ENCODE results near the gene DAPK2.
A peak's percentile ranks its signal among the peaks of the same experiment; 100 is the strongest.

The DAPK2 gene

GRCh38 chr15:64034519-64034918 lies 11.8 kb downstream of the DAPK2 start:
- H3K27ac ChIP-seq: no peak overlapping the region
- H3K36me3 ChIP-seq: peaks cover 96% of the 10 kb centered on the region
- no peak for TF ChIP-seq CTCF (IDR thresholded peaks at IDR 0.05)
- H3K4me3 ChIP-seq (ENCODE audit: low read depth in 1 of 2, low read length in 1 of 2): no peak overlapping the region
- H3K9me3 ChIP-seq: no peaks in the 10 kb centered on the region
- H3K4me1 ChIP-seq (ENCODE audit: control insufficient read depth in 1 of 2, insufficient read depth in 1 of 2, low read depth in 1 of 2, low read length in 1 of 2): peaks cover 4 to 16% of the 10 kb centered on the region in 2 experiments
- H3K27me3 ChIP-seq: no peaks in the 10 kb centered on the region

DNA sequence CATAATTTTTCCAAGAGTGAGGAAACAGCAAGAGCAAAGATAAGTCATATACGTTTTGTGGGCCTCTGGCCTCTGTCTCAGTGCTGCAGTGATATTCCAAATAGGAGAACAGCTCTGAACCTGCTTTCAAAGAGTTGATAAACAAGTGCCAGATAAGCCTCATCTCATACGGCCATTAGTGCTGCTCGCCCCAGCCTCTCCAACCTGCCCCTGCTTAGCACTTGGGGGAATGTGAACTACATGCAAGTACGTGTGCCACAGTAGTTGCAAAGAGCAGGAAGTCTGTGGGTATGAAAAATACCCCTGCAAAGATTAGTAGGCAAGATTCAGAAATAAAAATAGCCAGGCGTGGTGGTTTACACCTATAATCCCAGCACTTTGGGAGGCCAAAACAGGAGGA lies 14.0 kb downstream of the DAPK2 start:
- TF ChIP-seq CTCF (IDR thresholded peaks at IDR 0.05): no peak
- no peak overlapping the region for H3K4me3 ChIP-seq (ENCODE audit: low read depth in 1 of 2, low read length in 1 of 2)
- no peaks in the 10 kb centered on the region for H3K27me3 ChIP-seq
- H3K9me3 ChIP-seq: no peaks in the 10 kb centered on the region
- no peaks in the 10 kb centered on the region for H3K4me1 ChIP-seq (ENCODE audit: control insufficient read depth in 1 of 2, insufficient read depth in 1 of 2, low read depth in 1 of 2, low read length in 1 of 2)
- H3K27ac ChIP-seq: no peak overlapping the region
- peaks cover 80% of the 10 kb centered on the region for H3K36me3 ChIP-seq

- no peak for TF ChIP-seq CTCF (IDR thresholded peaks at IDR 0.05)
- H3K4me3 ChIP-seq (ENCODE audit: low read depth in 1 of 2, low read length in 1 of 2): no peak overlapping the region
- no peaks in the 10 kb centered on the region for H3K27me3 ChIP-seq
- H3K4me1 ChIP-seq (ENCODE audit: control insufficient read depth in 1 of 2, insufficient read depth in 1 of 2, low read depth in 1 of 2, low read length in 1 of 2): peaks cover 9 to 17% of the 10 kb centered on the region in 2 experiments
- no peaks in the 10 kb centered on the region for H3K9me3 ChIP-seq
- peaks cover 59% of the 10 kb centered on the region for H3K36me3 ChIP-seq
- H3K27ac ChIP-seq: no peak overlapping the region
Observed at GRCh38 chr15:64030123-64030522, 16.2 kb downstream of the DAPK2 start.

DNA sequence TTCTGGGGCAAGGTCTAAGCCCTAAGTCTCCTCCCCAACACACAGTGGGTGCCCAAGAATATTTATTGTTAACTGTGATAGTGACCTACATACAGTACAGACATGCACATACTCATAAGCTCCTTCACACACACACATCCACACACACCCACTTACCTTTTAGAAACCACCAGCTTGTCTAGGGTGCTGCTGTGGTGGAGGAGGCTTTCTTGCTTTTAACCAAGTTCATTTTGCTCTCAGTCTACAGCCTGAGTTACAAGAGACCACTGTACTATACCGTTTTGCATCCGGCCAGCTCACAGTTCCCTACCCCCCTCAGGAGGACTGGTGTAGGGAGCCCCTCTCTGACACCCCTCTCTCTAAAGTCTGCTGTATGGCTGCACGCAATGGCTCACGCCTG lies 16.7 kb downstream of the DAPK2 start:
- Histone ChIP-seq H3K4me3 (ENCODE audit: low read depth in 1 of 2, low read length in 1 of 2) (no peak overlapping the region), H3K27ac (no peak overlapping the region), H3K9me3 (no peaks in the 10 kb centered on the region), H3K27me3 (no peaks in the 10 kb centered on the region), H3K4me1 (ENCODE audit: control insufficient read depth in 1 of 2, insufficient read depth in 1 of 2, low read depth in 1 of 2, low read length in 1 of 2) (peaks cover 14 to 22% of the 10 kb centered on the region in 2 experiments), H3K36me3 (peaks cover 54% of the 10 kb centered on the region)
- TF ChIP-seq CTCF (IDR thresholded peaks at IDR 0.05): no peak

- no peak overlapping the region for H3K27ac ChIP-seq
- no peaks in the 10 kb centered on the region for H3K9me3 ChIP-seq
- peaks cover 49% of the 10 kb centered on the region for H3K36me3 ChIP-seq
- H3K4me3 ChIP-seq (ENCODE audit: low read depth in 1 of 2, low read length in 1 of 2): no peak overlapping the region
- TF ChIP-seq CTCF (IDR thresholded peaks at IDR 0.05): no peak
- peaks cover 19 to 28% of the 10 kb centered on the region in 2 experiments for H3K4me1 ChIP-seq (ENCODE audit: control insufficient read depth in 1 of 2, insufficient read depth in 1 of 2, low read depth in 1 of 2, low read length in 1 of 2)
- H3K27me3 ChIP-seq: no peaks in the 10 kb centered on the region
Observed at GRCh38 chr15:64029110-64029509, 17.2 kb downstream of the DAPK2 start.

GRCh38 chr15:64026591-64026990 lies 19.7 kb downstream of the DAPK2 start:
- Histone ChIP-seq H3K36me3 (peaks cover 40% of the 10 kb centered on the region), H3K4me1 (ENCODE audit: control insufficient read depth in 1 of 2, insufficient read depth in 1 of 2, low read depth in 1 of 2, low read length in 1 of 2) (peaks cover 36 to 53% of the 10 kb centered on the region in 2 experiments), H3K4me3 (ENCODE audit: low read depth in 1 of 2, low read length in 1 of 2) (no peak overlapping the region), H3K27ac (peak overlapping the region; percentile 84), H3K9me3 (no peaks in the 10 kb centered on the region), H3K27me3 (no peaks in the 10 kb centered on the region)
- no peak for TF ChIP-seq CTCF (IDR thresholded peaks at IDR 0.05)
